ENCODE measurements around the gene SMAD5.

Gene SMAD5

GRCh38 chr5:136115183-136115865 lies 17.3 kb upstream of the SMAD5 start:
- DNase-seq (ENCODE audit: low read depth), result no peak

DNA sequence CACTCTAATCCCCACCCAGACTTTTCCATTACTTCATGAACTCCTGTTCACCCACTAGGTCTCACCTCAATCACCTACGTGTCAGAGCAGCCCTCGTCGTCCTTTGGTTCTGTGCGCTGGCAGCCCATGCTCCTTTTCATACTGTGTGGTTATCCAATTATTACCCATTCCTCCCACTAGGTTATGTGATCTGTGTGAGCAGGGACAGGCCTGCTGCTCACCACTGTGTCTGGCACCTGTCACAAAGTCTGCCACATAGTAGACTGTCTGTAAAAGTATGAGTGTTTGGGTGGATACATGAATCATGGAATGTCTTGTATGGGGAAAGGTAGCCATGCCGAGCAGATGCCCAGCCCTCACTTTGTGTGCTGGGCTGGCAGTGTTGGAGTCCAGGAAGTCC lies 12.1 kb upstream of the SMAD5 start:
- no peak for DNase-seq (ENCODE audit: low read depth)

- DNase-seq (ENCODE audit: low read depth), result no peak
Observed at GRCh38 chr5:136123236-136123768, 9.3 kb upstream of the SMAD5 start.

DNA sequence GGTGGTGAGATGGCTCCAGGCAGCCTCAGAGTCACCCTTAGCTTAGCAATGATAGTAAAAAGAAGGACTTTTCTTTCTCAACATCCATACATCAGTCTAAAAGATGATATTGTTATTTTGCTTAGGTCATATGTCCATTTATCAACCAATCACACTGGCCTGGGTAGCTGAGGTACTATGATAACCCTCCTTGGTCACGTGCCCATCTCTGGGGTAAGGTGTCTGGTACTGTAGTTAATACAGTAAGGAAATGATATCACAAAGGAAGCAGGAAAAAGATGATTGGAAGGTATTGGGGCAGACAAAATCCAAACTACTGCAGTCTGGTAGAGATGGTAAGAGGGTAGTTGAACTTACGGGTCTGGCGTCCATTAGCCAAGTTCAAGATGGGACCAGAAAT lies 5.1 kb upstream of the SMAD5 start:
- DNase-seq (ENCODE audit: low read depth), result no peak

- DNase-seq (ENCODE audit: low read depth), result no peak
Observed at GRCh38 chr5:136128481-136128880, 4.2 kb upstream of the SMAD5 start.

DNA sequence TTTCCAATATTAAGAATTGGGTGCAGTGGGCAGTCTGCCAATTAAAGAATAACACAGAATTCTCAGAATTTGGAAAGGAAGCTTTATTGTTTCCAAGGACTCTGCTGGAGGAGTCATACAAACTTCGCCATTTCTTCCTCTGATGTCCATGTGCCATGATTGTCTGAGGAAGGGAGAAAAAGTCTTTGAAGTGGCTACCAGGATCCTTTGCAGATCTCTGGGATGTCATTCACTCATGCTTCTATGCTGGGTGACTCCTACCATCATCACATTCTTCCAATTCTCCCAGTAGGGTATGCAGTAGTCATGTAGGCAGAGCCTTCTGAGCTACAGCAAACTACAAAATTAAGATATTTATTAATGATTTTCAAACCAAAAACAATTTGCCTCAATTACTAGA lies 3.2 kb upstream of the SMAD5 start:
- no peak for DNase-seq (ENCODE audit: low read depth)

DNA sequence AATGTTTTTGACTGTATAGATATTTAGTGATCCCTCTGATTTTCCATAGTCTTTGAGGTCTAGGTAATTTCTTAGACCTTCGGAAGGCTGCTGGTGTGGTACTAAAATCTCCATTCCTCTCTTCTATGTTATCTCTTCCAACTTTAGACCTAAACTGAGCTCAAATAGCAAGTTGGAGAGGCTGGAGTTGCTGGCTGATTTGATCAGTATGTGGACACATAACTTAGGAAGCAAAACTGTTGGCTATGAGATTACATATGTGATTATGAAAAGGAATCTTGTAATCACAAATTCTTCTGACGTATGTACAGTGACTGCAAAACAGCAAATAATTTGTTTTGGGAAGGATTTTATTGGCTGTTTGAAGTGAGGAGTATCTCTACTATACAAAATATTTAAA lies 2.1 kb upstream of the SMAD5 start:
- DNase-seq (ENCODE audit: low read depth), result no peak

- DNase-seq (ENCODE audit: low read depth), result no peak
Observed at GRCh38 chr5:136132087-136132486, 558 bp upstream of the SMAD5 start.

GRCh38 chr5:136133222-136133921 lies 727 bp downstream of the SMAD5 start:
- DNase-seq (ENCODE audit: low read depth), result peak; percentile 41

DNA sequence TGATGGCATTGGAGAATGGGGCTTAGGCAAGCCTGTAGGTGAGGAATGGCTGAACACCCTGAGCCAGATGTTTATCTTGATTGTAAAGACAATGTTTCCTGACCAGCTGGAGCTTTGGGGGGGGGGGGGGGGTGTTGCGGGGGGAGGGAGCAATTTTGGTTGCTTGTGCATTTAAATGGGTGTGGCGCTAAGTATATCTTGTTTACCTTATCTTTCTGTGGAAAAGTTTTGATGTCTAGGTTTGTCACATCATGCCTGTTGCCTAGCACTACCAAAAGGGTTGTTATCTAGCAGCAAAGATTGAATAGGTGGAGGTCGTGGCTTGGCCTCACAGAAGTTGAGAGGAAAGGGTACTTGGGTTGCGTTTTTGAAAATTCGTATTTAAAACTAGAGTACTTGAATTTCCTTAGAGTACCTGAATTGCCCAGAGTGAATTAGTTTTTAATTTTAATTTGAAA lies 1.3 kb downstream of the SMAD5 start:
- no peak for DNase-seq (ENCODE audit: low read depth)

DNA sequence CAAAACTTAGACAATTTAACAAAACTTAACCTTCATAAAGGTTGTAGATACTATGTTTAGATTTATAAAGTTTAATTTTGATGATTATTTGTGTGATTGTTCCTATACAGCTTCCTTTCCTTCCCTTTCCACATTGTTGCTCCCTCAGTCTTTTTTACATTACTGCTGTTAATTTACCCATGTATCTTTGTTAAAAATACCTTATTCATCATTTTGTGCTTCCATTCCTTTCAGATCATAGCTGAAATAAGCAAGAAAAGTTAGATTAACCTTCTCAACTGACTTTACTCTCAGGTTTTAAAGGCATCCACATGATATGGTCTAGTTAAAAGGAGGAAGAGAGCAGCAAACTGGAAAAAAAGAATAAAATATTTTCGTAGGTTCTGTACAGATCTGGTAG lies 2.0 kb downstream of the SMAD5 start:
- no peak for DNase-seq (ENCODE audit: low read depth)

DNA sequence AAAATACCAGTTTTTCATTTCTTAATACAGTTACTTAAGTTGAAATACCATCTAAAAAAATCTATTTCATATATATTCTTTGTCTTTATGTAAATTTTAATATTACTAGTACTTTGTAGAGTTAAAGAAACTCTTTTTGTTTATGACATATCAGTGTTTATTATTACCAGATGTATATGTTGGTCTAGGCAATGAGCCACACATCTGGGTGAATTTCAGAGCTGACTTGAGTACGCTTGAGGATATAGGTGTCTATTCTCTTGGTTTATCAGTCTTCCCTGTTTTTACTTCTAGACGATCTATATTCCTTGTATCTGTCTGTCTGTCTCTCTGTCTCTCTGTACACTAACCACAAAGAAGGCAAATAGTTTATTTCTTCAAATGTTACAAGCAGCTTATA lies 2.9 kb downstream of the SMAD5 start:
- DNase-seq (ENCODE audit: low read depth), result peak; percentile 33

DNA sequence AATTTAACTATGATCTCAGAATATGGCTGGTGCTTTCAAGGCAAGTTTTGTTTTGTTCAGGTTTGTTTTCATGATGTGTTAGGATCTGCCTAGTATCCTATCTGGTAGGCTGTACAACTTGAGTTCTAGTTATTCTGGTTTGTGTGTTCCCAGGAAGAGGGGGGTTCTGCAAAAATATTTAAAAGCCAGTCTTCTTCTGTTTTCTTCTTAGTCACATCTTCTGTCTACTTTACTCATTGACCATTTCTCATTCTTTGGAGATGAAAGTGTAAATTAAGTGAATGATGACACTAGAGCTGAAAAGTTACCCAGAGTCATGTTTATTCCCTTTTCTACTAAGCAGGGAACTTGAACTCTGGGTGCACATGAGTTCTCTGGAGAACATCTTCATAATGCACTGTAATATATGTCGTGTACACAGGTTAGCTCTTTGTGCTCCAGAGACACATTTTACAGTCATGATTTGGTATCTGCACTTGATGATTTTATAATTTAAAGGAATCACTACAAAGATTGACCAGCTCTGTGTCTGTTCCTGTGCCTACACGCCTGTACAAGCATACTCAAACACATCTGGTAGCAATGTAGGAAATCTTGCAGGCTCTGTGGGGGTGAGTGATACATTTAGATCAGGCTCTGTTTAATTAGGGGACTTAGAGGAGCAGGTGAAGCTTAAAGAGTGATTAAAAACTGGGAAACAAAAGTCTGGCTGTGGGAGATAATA lies 5.0 kb downstream of the SMAD5 start:
- no peak for DNase-seq (ENCODE audit: low read depth)

GRCh38 chr5:136141561-136141960 lies 8.9 kb downstream of the SMAD5 start:
- no peak for DNase-seq (ENCODE audit: low read depth)

DNA sequence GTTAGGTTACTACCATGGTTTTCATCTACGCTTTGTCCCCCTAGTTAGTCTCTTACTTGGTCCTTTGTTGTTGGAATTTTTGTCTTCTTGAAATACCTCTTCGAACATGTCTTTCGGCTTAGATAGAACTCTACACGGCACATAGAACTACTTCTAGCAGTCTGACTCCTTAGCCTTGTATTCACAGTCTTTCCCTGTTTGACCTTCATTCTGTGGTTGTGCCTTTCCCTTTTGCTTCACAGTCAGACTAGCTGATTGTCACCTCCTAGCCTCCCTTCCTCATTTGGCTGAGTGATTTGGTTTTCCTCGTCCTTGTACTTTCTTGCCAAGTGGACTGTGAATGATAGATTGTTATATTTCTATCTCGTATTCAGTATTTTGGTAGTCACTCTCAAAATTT lies 10.7 kb downstream of the SMAD5 start:
- no peak for DNase-seq (ENCODE audit: low read depth)

DNA sequence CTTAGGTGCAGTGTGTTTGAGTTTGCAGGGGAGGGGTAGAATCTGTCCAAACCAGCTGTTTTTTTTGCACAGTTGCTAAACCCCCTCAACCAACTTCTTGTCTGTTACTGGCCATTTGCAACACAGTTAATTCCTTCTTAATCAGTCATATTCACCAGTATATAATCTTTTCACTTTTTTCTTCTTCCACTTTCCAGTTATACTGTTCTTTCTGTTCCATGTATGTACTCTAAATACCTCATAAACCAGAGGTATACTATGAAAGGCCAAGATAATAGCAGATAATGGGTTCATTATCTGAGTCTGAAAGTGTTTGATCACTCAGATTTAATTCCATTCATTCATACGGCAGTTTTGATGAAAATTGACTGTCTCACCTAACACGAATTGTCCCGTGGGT lies 11.1 kb downstream of the SMAD5 start:
- DNase-seq (ENCODE audit: low read depth), result no peak

DNA sequence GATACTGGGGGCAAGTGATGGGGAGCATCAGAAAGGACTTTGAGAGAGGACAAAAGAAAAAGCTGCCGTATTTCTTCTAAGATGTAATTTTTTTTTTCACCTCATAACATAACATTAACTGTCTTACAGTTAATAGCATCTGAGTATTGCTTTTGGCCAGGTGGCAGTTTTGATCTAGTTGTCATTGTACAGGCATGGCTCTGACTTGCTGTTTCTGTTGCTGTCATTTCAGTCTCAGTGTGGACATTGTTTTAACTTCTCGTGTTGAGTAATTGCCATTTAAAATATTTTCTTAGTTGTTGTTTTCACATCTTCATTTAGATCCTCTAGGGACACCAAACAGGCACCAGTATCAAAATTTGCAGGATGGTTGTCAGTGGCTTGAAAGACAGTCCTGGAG lies 12.4 kb downstream of the SMAD5 start:
- no peak for DNase-seq (ENCODE audit: low read depth)

DNA sequence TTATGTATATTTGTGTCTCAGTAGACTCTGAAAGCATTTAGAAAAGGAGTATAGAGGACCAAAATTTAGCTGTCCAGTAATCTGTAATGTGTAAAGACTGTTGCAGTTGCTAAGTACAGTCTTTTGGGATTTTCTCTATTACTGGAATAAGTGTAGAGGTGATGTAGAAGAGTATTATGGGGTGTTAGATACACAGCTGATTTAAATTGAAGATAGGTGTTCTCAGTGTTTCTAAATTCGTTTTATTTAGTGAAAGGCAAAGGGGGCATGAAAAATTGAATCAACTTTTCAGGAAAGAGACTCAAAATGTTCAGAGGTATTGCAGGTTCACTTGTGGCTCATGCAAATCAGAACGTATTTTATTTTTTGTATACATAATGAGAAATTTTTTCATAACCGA lies 13.6 kb downstream of the SMAD5 start:
- no peak for DNase-seq (ENCODE audit: low read depth)

GRCh38 chr5:136147632-136148031 lies 15.0 kb downstream of the SMAD5 start:
- DNase-seq (ENCODE audit: low read depth), result no peak

DNA sequence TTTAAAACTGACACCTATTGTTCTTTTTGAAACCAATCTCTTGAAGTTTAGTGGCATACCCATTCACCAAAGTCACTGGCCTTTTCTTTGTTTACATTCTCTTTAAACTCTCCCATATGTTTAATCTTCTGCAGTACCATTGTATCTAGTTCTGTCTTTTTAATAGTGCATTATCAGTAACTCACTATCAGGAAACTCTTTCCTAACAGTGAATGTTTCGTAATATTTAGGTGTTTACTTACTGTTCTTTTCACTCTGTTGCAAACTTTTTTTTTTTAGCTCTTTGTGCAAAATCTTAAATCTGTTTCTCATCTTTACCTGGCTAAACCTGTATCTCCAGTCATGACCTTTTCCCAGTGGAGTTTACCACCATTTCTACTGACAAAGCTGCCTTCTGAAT lies 17.2 kb downstream of the SMAD5 start:
- DNase-seq (ENCODE audit: low read depth), result no peak

GRCh38 chr5:136153581-136154236 lies 21.1 kb downstream of the SMAD5 start:
- no peak for DNase-seq (ENCODE audit: low read depth)

DNA sequence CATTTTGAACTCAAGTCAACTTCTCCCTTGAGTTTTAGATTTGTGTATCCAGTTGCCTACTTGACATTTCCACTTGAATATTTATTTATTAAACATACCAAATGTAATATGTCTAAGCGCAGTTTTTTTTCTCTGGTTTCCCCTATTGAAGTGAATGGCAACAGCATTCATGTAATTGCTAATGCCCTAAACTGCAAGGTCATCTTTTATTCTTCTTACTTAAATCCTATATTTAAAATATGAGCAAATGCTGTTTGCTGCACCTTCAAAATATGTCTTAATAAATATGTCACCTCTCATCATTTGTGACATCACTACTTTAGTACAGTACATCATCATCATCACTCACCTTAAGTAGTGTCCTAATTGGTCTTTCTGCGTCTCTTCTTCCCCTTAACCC lies 22.4 kb downstream of the SMAD5 start:
- no peak for DNase-seq (ENCODE audit: low read depth)
